Omental fat pad (tissue), 4 donors: ENCODE results near the gene MYO9B. TPM values are rescaled to one million over a fixed set of nuclear protein-coding genes. Genes with fewer than 3 reads are reported as not detected.

ENCODE experiments used
- ATAC-seq: fragments of 150-250 bp; one replicate; pipeline ENCODE4 v1.9.1; 2016; ENCODE audit warnings: mild to moderate bottlenecking, moderate library complexity; ENCODE audit not compliant: low FRiP score
- DNase-seq: peaks from one replicate; pipeline ENCODE4 v3.0.0-alpha.2; 2019; ENCODE audit warnings: low spot score
- total RNA-seq, 4 donors: library from RNA; depleted of rRNA; stranded (reverse); fragments of >200 nt; gene quantifications; one replicate each; pipeline ENCODE4 v1.1.0, GENCODE V29; 2016
- TF ChIP-seq, protein P1 (sequence below), 3 donors: fragments of 450-650 bp; IDR thresholded peaks; one replicate each; pipeline ENCODE4 v1.5.1; 2016 to 2017; ENCODE audit warnings: antibody characterized with exemption in 3 of 3, mild to moderate bottlenecking in 3 of 3, moderate library complexity in 2 of 3

MYO9B gene
- total RNA-seq, 4 donors from 2014 or later: 52.7 to 149 (median 85.7) TPM

- TF ChIP-seq, protein P1, sequence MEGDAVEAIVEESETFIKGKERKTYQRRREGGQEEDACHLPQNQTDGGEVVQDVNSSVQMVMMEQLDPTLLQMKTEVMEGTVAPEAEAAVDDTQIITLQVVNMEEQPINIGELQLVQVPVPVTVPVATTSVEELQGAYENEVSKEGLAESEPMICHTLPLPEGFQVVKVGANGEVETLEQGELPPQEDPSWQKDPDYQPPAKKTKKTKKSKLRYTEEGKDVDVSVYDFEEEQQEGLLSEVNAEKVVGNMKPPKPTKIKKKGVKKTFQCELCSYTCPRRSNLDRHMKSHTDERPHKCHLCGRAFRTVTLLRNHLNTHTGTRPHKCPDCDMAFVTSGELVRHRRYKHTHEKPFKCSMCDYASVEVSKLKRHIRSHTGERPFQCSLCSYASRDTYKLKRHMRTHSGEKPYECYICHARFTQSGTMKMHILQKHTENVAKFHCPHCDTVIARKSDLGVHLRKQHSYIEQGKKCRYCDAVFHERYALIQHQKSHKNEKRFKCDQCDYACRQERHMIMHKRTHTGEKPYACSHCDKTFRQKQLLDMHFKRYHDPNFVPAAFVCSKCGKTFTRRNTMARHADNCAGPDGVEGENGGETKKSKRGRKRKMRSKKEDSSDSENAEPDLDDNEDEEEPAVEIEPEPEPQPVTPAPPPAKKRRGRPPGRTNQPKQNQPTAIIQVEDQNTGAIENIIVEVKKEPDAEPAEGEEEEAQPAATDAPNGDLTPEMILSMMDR (IDR thresholded peaks at IDR 0.05): no peak
- no peak for ATAC-seq
- DNase-seq: no peak
Measured at GRCh38 chr19:17109300-17109699, 33.7 kb downstream of the MYO9B start.

GRCh38 chr19:17109962-17110598 lies 34.5 kb downstream of the MYO9B start:
- DNase-seq (no peak), ATAC-seq (no peak)
- TF ChIP-seq, protein P1 (IDR thresholded peaks at IDR 0.05): no peak

GRCh38 chr19:17110599-17110966 lies 35.0 kb downstream of the MYO9B start:
- TF ChIP-seq, protein P1 (IDR thresholded peaks at IDR 0.05): no peak

DNA sequence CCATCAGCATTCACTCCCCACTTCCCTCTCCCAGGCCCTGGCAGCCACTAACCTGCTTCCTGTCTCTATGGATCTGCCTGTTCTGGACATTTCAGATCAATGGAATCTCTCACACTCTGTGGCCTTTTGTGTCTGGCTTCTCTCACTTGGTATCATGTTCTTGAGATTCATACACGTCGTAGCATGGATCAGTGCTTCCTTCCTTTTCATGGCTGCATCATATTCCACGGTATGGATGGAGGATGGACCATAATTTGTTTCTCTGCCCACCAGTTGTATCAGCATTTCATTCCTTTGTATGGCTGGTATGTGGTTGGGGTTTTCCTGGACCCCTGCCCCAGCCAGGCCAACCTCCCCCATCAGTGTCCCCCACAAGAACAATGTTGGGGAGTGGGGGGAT lies 36.2 kb downstream of the MYO9B start:
- TF ChIP-seq, protein P1 (IDR thresholded peaks at IDR 0.05): no peak
- ATAC-seq: no peak
- DNase-seq: no peak

More at GRCh38 chr19:17110599-17110966, 35.0 kb downstream of the MYO9B start:
- ATAC-seq (no peak), DNase-seq (no peak)

DNA sequence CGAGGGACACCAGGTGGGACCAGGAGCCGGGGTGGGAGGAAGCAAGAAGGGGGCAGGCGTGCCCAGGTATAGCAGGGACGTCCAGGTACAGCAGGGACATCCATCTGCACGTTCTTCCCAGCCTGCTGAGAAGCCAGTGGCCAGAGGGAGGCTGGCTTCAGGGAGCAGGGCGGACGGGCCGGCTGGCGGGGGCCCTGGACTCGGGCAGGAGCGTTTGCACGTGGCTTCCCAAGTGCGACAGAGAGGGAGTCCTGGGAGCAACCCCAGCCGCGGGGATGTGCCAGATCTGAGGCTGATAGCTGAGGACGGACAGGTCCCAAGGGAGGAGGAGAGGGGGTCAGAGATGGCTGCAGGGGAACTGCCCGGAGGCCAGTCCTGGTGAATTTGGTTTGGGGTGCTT lies 36.7 kb downstream of the MYO9B start:
- ATAC-seq (no peak), DNase-seq (no peak)
- TF ChIP-seq, protein P1 (IDR thresholded peaks at IDR 0.05): no peak

DNA sequence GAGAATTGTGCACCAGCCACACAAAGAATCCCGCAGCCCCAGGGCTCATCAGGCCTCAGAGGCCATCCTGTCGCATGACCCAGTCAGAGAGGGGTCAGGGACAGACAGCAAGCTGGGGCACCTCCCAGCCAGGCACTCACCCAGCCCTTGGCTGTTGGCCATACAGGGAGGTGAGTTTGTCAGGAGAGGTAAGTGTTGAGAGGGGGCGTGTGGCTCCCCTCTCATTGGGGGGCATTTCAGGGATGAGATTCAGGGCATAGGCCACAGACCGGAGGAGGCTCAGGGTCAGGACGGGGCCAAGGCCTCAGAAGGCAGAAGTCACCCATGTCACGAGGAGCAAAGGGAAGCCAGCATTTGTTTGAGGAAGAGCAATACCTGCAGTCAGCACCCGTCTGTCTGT lies 37.1 kb downstream of the MYO9B start:
- TF ChIP-seq, protein P1 (IDR thresholded peaks at IDR 0.05): no peak
- DNase-seq (no peak), ATAC-seq (no peak)

DNA sequence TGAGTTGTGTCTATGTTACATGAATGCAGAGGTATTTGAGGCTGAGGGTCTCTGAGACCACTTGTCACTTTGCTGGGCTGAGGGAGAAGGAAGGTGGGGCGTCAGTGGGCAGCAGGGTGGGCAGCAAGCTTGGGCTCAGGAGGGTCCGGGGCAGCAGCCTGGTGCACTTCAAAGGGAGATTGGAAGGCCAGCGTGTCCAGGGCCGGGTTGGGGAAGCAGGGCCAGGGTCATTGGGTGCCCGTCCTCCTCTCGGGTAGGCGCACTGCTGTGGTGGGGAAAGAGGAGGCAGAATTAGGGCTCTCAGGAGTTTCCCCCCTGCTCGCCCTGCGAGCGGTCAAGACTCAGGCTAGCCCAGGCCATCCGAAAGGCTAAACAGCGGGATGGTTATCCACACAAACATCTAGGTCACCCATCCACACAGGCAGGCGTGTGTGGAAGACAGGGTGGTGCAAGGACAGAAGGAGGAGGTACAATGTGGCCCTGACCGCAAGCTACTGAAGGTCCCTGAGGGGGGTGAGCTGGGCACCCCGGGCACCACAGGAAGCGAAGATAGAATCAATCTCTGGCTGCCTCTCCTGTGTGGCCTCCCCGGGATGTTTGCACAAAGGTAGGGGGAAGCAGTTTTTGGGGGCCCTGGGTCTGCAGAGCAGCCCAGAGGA lies 37.7 kb downstream of the MYO9B start:
- TF ChIP-seq, protein P1 (IDR thresholded peaks at IDR 0.05): no peak
- no peak for DNase-seq
- no peak for ATAC-seq
